ENCODE results near the gene SPINK1. TPM values are rescaled to one million over a fixed set of nuclear protein-coding genes. Genes with fewer than 3 reads are reported as not detected.

Gene SPINK1
- total RNA-seq, 3 donors from 2014 or later = 1.6 TPM; not detected in 2

- no peak for DNase-seq (ENCODE audit: low spot score in 2 of 2)
- intact Hi-C loops (cut with DNase I; ENCODE audit: low total_unique reads) = no loop called here
- no peaks in the 10 kb centered on the region for H3K27me3 ChIP-seq
- H3K4me3 ChIP-seq = no peak overlapping the region
- no peaks in the 10 kb centered on the region for H3K9me3 ChIP-seq
- H3K4me1 ChIP-seq = no peaks in the 10 kb centered on the region
- no peak overlapping the region for H3K27ac ChIP-seq
- no peak for TF ChIP-seq POLR2AphosphoS5 (IDR thresholded peaks at IDR 0.05)
- no peak for TF ChIP-seq POLR2A (IDR thresholded peaks at IDR 0.05)
- TF ChIP-seq, protein P1, sequence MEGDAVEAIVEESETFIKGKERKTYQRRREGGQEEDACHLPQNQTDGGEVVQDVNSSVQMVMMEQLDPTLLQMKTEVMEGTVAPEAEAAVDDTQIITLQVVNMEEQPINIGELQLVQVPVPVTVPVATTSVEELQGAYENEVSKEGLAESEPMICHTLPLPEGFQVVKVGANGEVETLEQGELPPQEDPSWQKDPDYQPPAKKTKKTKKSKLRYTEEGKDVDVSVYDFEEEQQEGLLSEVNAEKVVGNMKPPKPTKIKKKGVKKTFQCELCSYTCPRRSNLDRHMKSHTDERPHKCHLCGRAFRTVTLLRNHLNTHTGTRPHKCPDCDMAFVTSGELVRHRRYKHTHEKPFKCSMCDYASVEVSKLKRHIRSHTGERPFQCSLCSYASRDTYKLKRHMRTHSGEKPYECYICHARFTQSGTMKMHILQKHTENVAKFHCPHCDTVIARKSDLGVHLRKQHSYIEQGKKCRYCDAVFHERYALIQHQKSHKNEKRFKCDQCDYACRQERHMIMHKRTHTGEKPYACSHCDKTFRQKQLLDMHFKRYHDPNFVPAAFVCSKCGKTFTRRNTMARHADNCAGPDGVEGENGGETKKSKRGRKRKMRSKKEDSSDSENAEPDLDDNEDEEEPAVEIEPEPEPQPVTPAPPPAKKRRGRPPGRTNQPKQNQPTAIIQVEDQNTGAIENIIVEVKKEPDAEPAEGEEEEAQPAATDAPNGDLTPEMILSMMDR (IDR thresholded peaks at IDR 0.05) = no peak
- H3K36me3 ChIP-seq = no peaks in the 10 kb centered on the region
These were observed 22.0 kb upstream of the SPINK1 start for GRCh38 chr5:147853372-147853987.

DNA sequence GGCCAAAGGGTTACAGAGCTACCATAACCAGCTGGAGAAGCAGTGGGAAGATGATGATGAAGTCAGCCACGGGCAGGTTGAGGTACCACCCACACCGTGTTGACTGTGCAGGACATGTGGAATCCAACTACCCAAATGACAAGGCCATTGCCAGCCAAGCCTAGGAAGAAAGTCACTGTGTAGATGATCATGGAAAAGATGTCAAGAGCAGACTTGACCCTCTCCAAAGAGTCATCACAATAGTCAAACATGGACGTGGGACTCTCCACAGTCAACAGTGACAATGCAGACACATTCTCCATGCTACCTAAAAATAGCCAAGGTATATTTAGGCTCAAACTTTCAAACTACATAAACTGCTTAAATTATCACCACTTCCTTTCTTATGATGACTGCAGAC, 20.9 kb upstream of the SPINK1 start:
- H3K4me3 ChIP-seq = no peak overlapping the region
- no peak for DNase-seq (ENCODE audit: low spot score in 2 of 2)
- no peak overlapping the region for H3K27ac ChIP-seq
- no peaks in the 10 kb centered on the region for H3K36me3 ChIP-seq
- H3K9me3 ChIP-seq = no peaks in the 10 kb centered on the region
- intact Hi-C loops (cut with DNase I; ENCODE audit: low total_unique reads) = no loop called here
- TF ChIP-seq, protein P1 (IDR thresholded peaks at IDR 0.05) = no peak
- TF ChIP-seq POLR2A (IDR thresholded peaks at IDR 0.05) (no peak), POLR2AphosphoS5 (IDR thresholded peaks at IDR 0.05) (no peak)
- H3K27me3 ChIP-seq = no peaks in the 10 kb centered on the region
- no peaks in the 10 kb centered on the region for H3K4me1 ChIP-seq

GRCh38 chr5:147851578-147851977, 20.1 kb upstream of the SPINK1 start:
- intact Hi-C loops (cut with DNase I; ENCODE audit: low total_unique reads) = no loop called here
- Histone ChIP-seq H3K27ac (no peak overlapping the region), H3K9me3 (no peaks in the 10 kb centered on the region), H3K36me3 (no peaks in the 10 kb centered on the region), H3K27me3 (no peaks in the 10 kb centered on the region), H3K4me1 (no peaks in the 10 kb centered on the region), H3K4me3 (no peak overlapping the region)
- no peak for DNase-seq (ENCODE audit: low spot score in 2 of 2)
- TF ChIP-seq, protein P1 (IDR thresholded peaks at IDR 0.05) = no peak
- TF ChIP-seq POLR2AphosphoS5 (IDR thresholded peaks at IDR 0.05) (no peak), POLR2A (IDR thresholded peaks at IDR 0.05) (no peak)

GRCh38 chr5:147849226-147849625, 17.8 kb upstream of the SPINK1 start:
- no peaks in the 10 kb centered on the region for H3K27me3 ChIP-seq
- TF ChIP-seq POLR2AphosphoS5 (IDR thresholded peaks at IDR 0.05) (no peak), POLR2A (IDR thresholded peaks at IDR 0.05) (no peak)
- TF ChIP-seq, protein P1 (IDR thresholded peaks at IDR 0.05) = no peak
- H3K9me3 ChIP-seq = no peaks in the 10 kb centered on the region
- intact Hi-C loops (cut with DNase I; ENCODE audit: low total_unique reads) = no loop called here
- H3K27ac ChIP-seq = no peak overlapping the region
- H3K4me1 ChIP-seq = no peaks in the 10 kb centered on the region
- no peak for DNase-seq (ENCODE audit: low spot score in 2 of 2)
- H3K4me3 ChIP-seq = no peak overlapping the region
- no peaks in the 10 kb centered on the region for H3K36me3 ChIP-seq

DNA sequence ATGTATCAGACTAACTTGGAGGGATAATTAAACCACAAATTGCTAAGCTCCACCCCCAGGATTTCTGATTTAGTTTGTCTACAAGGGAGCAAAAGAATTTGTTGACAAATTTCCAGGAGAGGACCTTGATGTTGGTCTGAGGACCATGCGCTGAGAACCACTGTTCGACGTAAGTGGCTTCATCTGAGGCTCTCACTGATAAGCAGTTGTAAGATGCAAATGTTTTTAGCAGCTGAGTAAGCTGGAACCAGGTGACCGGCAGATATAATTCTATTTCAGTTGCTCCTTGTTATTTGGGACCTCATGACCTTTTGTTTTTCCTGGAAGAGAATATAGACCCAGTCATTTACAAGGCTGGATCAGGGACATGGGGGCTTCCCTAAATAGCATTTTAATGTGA, 14.1 kb upstream of the SPINK1 start:
- Histone ChIP-seq H3K27me3 (no peaks in the 10 kb centered on the region), H3K36me3 (no peaks in the 10 kb centered on the region), H3K9me3 (no peaks in the 10 kb centered on the region), H3K4me1 (no peaks in the 10 kb centered on the region), H3K4me3 (no peak overlapping the region), H3K27ac (no peak overlapping the region)
- TF ChIP-seq POLR2A (IDR thresholded peaks at IDR 0.05) (no peak), POLR2AphosphoS5 (IDR thresholded peaks at IDR 0.05) (no peak)
- TF ChIP-seq, protein P1 (IDR thresholded peaks at IDR 0.05) = no peak
- no peak for DNase-seq (ENCODE audit: low spot score in 2 of 2)
- intact Hi-C loops (cut with DNase I; ENCODE audit: low total_unique reads) = no loop called here
